Gastrocnemius medialis (tissue), 4 donors: Measurements from ENCODE around the gene PAK4. TPM values are rescaled to one million over a fixed set of nuclear protein-coding genes. Genes with fewer than 3 reads are reported as not detected.

Source experiments
- ATAC-seq, 2 donors: fragments of 150-250 bp; one replicate each; pipeline ENCODE4 v1.9.1; 2016
- DNase-seq, 2 donors: peaks; one replicate each; pipeline ENCODE4 v3.0.0-alpha.2; 2019
- H3K27ac ChIP-seq, 4 donors: fragments of 200-600 bp; sonication (generic); 1 replicate in 1 of 4; 2 replicates in 3 of 4; pipeline ENCODE4 v1.5.1; 2016 to 2018; ENCODE audit warnings: mild to moderate bottlenecking in 2 of 4, moderate library complexity in 1 of 4
- H3K27me3 ChIP-seq, 3 donors: fragments of 200-600 bp; sonication (generic) in 2 of 3; 1 replicate in 1 of 3; 2 replicates in 2 of 3; pipeline versions ENCODE4 v1.5.1 to v1.6.0; 2016 to 2019; ENCODE audit warnings: mild to moderate bottlenecking in 1 of 3, moderate library complexity in 1 of 3
- H3K36me3 ChIP-seq, 2 donors: fragments of 200-600 bp; sonication (generic) in 1 of 2; one replicate each; pipeline ENCODE4 v1.5.1; 2017 to 2018
- H3K4me1 ChIP-seq, 2 donors: fragments of 200-600 bp; sonication (generic) in 1 of 2; one replicate each; pipeline ENCODE4 v1.5.1; 2016 to 2017; ENCODE audit warnings: mild to moderate bottlenecking in 2 of 2
- H3K4me3 ChIP-seq, 4 donors: fragments of 200-600 bp; sonication (generic) in 3 of 4; 1 replicate in 1 of 4; 2 replicates in 3 of 4; pipeline ENCODE4 v1.5.1; 2016 to 2019; ENCODE audit warnings: mild to moderate bottlenecking in 2 of 4
- H3K9me3 ChIP-seq, 3 donors: fragments of 200-600 bp; sonication (generic) in 2 of 3; 1 replicate in 1 of 3; 2 replicates in 2 of 3; pipeline ENCODE4 v1.5.1; 2016 to 2019
- POLR2A ChIP-seq, 2 donors: fragments of 450-650 bp; IDR thresholded peaks; one replicate each; pipeline ENCODE4 v1.6.1; 2017; ENCODE audit warnings: antibody characterized with exemption in 2 of 2, mild to moderate bottlenecking in 2 of 2, moderate library complexity in 2 of 2
- in situ Hi-C, 4 donors: fragments of 200-750 bp; cut with MboI; loops; one replicate each; pipeline versions ENCODE4 v1.15.0 to v1.8.0; 2017; ENCODE audit warnings: low sequenced_read_pairs in 4 of 4
- intact Hi-C: fragments of 100-400 bp; cut with DNase I; formaldehyde crosslinking; loops from one replicate; pipeline ENCODE4 v1.15.1; 2023; ENCODE audit warnings: low total_unique reads
- total RNA-seq, 4 donors: library from RNA; depleted of rRNA; stranded (reverse); fragments of >200 nt; gene quantifications; one replicate each; pipeline versions ENCODE4 v1.1.0 to v1.2.3, GENCODE V29; 2016
- TF ChIP-seq, protein P1 (sequence below), 5 experiments: fragments of 450-650 bp in 3 of 5; fragments of 200-600 bp in 2 of 5; sonication (generic) in 2 of 5; IDR thresholded peaks in 4 of 5; conservative IDR thresholded peaks in 1 of 5; 1 replicate in 4 of 5; 2 replicates in 1 of 5; pipeline ENCODE4 v1.5.1; 2016 to 2019; ENCODE audit warnings: antibody characterized with exemption in 5 of 5, mild to moderate bottlenecking in 3 of 5, moderate library complexity in 3 of 5

The PAK4 gene
- total RNA-seq, 4 donors from 2014 or later, result 4.7 to 11.7 (median 8.3) TPM

DNA sequence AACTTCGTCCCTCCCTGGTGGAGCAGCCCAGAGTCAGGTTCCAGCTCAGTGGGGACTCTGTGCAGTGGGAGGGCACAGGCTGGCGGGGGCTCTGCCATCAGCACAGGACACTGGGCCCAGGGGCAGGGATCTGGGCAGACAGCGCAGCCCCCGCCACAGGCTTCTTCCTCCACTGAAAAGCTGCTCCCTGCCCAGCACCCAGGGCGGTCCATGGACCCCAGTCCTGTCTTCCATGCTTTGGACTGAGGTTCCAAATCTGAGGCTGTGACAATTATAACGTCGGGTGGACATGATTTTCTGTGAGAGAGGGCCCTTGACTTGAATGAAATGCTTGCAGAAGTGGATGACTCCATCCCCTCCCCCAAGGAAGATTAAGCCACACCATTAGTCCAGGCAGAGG, 50.0 kb downstream of the PAK4 start:
- no peak for DNase-seq

DNA sequence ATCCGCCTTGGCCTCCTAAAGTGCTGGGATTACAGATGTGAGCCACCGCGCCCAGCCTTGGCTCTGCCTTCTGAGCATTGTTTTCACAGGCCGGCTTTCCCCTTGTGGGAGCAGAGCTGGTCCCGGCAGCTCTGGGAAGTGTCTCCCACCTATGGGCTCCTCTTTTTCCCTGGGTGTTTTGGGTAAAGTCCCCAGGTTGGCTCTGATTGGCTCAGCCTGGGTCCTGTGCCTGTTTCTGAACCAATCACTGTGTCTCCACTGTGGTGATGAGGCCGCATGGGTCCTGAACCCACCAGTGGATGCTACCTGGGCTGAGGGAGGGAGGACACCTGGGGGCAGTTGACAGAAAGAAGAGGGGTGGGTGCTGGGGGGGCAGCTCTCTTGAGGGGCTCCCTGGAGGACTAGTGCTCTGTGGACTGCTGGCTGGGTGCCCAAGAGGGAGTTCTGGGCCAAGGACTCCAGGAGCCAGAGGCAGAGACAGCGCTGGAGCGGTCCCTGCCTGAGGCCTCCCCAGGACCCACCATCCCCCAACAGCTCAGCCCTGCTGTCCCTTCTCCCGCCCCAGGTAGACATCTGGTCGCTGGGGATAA, 51.6 kb downstream of the PAK4 start:
- Histone ChIP-seq H3K36me3 (peaks cover 0 to 16% of the 10 kb centered on the region in 2 donors), H3K9me3 (no peaks in the 10 kb centered on the region), H3K4me3 (no peak overlapping the region), H3K27me3 (no peaks in the 10 kb centered on the region), H3K27ac (no peak overlapping the region), H3K4me1 (no peaks in the 10 kb centered on the region)
- no peak for DNase-seq
- TF ChIP-seq, protein P1, sequence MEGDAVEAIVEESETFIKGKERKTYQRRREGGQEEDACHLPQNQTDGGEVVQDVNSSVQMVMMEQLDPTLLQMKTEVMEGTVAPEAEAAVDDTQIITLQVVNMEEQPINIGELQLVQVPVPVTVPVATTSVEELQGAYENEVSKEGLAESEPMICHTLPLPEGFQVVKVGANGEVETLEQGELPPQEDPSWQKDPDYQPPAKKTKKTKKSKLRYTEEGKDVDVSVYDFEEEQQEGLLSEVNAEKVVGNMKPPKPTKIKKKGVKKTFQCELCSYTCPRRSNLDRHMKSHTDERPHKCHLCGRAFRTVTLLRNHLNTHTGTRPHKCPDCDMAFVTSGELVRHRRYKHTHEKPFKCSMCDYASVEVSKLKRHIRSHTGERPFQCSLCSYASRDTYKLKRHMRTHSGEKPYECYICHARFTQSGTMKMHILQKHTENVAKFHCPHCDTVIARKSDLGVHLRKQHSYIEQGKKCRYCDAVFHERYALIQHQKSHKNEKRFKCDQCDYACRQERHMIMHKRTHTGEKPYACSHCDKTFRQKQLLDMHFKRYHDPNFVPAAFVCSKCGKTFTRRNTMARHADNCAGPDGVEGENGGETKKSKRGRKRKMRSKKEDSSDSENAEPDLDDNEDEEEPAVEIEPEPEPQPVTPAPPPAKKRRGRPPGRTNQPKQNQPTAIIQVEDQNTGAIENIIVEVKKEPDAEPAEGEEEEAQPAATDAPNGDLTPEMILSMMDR (IDR thresholded peaks at IDR 0.05 in 4 of 5, conservative IDR thresholded peaks at IDR 0.05 in 1 of 5), result no peak
- TF ChIP-seq POLR2A (IDR thresholded peaks at IDR 0.05), result no peak
- ATAC-seq, result no peak
- intact Hi-C loops (no loop called here), in situ Hi-C loops (no loop called here)

More for the DNA sequence above, 50.0 kb downstream of the PAK4 start:
- TF ChIP-seq, protein P1 (IDR thresholded peaks at IDR 0.05 in 4 of 5, conservative IDR thresholded peaks at IDR 0.05 in 1 of 5), result no peak
- no peak for TF ChIP-seq POLR2A (IDR thresholded peaks at IDR 0.05)
- intact Hi-C loops, result no loop called here
- H3K4me3 ChIP-seq, result no peak overlapping the region
- in situ Hi-C loops, result no loop called here
- H3K27ac ChIP-seq, result no peak overlapping the region
- H3K36me3 ChIP-seq, result peaks cover 0 to 16% of the 10 kb centered on the region in 2 donors
- ATAC-seq, result no peak
- no peaks in the 10 kb centered on the region for H3K4me1 ChIP-seq
- no peaks in the 10 kb centered on the region for H3K27me3 ChIP-seq
- no peaks in the 10 kb centered on the region for H3K9me3 ChIP-seq

DNA sequence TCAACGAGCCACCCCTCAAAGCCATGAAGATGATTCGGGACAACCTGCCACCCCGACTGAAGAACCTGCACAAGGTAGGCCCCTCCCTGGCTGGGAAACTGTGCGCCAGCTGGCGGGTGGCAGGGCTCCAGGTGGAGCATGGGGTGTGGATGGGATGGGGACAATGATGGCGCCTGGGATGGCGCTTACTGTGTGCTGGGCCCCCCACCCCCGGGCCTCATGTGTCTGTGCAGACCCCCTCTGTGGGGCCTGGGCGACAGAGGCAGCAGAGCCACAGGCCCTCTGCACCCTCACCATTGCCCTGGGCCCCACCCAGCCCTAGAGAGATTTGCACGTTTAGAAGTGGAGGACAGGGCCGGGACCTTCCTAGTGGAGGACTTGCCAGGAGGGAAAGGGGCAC, 52.1 kb downstream of the PAK4 start:
- TF ChIP-seq POLR2A (IDR thresholded peaks at IDR 0.05), result no peak
- Histone ChIP-seq H3K9me3 (no peaks in the 10 kb centered on the region), H3K27ac (no peak overlapping the region), H3K36me3 (peaks cover 0 to 16% of the 10 kb centered on the region in 2 donors), H3K4me3 (no peak overlapping the region), H3K4me1 (no peaks in the 10 kb centered on the region), H3K27me3 (no peaks in the 10 kb centered on the region)
- intact Hi-C loops, result no loop called here
- no peak for ATAC-seq
- in situ Hi-C loops, result no loop called here
- DNase-seq, result no peak

- ATAC-seq (no peak), DNase-seq (no peak)
- no peaks in the 10 kb centered on the region for H3K27me3 ChIP-seq
- no peak overlapping the region for H3K27ac ChIP-seq
- no peaks in the 10 kb centered on the region for H3K9me3 ChIP-seq
- peaks cover 0 to 16% of the 10 kb centered on the region in 2 donors for H3K36me3 ChIP-seq
- no peaks in the 10 kb centered on the region for H3K4me1 ChIP-seq
- H3K4me3 ChIP-seq, result no peak overlapping the region
- TF ChIP-seq POLR2A (IDR thresholded peaks at IDR 0.05), result no peak
- TF ChIP-seq, protein P1 (IDR thresholded peaks at IDR 0.05 in 4 of 5, conservative IDR thresholded peaks at IDR 0.05 in 1 of 5), result no peak
- in situ Hi-C loops (no loop called here), intact Hi-C loops (no loop called here)
These were observed 52.9 kb downstream of the PAK4 start for GRCh38 chr19:39178296-39179006.

DNA sequence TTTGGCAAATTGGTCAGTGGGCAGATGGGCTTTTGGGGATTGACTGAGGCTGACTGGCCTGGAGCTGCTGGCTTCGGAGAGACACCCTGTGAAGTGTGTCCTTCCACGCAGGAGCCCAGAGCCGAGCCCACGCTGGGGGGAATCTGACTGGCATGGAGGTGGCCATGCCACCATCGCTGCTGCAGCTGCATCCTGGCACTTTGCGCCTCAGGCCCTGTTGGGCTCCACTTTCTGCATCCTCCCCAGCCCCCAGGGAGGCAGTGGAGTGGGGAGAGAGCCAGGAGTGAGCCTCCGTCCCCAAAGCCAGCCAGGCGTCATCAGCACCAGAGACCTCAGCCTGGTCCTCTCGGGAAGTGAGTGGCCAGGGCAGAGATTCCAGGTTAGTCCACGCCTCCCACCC, 54.2 kb downstream of the PAK4 start:
- no peak for DNase-seq
- in situ Hi-C loops (no loop called here), intact Hi-C loops (no loop called here)
- ATAC-seq, result no peak
- H3K4me3 ChIP-seq, result no peak overlapping the region
- no peaks in the 10 kb centered on the region for H3K27me3 ChIP-seq
- TF ChIP-seq POLR2A (IDR thresholded peaks at IDR 0.05), result no peak
- TF ChIP-seq, protein P1 (IDR thresholded peaks at IDR 0.05 in 4 of 5, conservative IDR thresholded peaks at IDR 0.05 in 1 of 5), result no peak
- no peaks in the 10 kb centered on the region for H3K9me3 ChIP-seq
- H3K4me1 ChIP-seq, result no peaks in the 10 kb centered on the region
- H3K36me3 ChIP-seq, result peaks cover 0 to 16% of the 10 kb centered on the region in 2 donors
- H3K27ac ChIP-seq, result no peak overlapping the region
